Measurements from ENCODE around the gene CFB. TPM values are rescaled to one million over a fixed set of nuclear protein-coding genes. Genes with fewer than 3 reads are reported as not detected.

CFB gene
- total and polyA plus RNA-seq, 9 of the 15 experiments (the other 6 are each of a cell fraction or from before 2014, with no cell fraction given): 0.08 to 0.91 (median 0.22) TPM; not detected in 4

DNA sequence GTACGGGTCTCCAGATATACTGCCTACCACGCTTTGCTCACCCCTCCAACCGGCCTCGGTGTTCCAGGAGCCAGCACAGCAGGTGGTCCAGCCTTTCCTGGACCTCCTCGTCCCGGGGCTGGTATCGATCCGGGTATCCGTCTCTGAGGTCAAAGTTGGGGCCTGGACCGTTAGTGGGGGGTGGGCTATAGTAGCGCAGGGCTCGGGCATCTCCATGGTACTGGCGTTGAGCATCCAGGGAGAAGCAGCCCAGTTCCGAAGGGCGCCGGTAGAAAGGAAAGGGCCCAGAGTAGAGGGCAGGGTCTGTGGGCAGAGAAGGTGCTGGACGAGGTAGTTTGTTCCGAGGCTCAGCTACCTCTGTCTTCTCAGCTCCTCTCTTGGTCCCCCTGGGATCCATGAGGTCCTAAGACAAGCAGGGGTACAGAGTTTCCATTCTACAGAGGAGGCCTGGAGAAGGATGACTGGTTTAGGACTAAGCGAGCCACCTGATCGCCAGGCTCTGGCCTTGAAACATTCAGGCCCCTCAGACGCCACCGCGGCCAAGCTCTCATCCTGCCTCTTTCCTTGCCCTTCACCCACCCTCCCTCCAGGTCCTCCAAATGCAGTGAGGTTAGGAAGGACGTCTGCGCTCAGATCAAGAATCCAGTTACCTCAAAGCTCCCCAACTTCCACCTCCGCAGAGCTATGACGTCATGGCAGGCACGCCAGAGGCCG lies 25.5 kb downstream of the CFB start (continued):
- TF ChIP-seq, protein P1, sequence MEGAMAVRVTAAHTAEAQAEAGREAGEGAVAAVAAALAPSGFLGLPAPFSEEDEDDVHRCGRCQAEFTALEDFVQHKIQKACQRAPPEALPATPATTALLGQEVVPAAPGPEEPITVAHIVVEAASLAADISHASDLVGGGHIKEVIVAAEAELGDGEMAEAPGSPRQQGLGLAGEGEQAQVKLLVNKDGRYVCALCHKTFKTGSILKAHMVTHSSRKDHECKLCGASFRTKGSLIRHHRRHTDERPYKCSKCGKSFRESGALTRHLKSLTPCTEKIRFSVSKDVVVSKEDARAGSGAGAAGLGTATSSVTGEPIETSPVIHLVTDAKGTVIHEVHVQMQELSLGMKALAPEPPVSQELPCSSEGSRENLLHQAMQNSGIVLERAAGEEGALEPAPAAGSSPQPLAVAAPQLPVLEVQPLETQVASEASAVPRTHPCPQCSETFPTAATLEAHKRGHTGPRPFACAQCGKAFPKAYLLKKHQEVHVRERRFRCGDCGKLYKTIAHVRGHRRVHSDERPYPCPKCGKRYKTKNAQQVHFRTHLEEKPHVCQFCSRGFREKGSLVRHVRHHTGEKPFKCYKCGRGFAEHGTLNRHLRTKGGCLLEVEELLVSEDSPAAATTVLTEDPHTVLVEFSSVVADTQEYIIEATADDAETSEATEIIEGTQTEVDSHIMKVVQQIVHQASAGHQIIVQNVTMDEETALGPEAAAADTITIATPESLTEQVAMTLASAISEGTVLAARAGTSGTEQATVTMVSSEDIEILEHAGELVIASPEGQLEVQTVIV (CRISPR knock-in tag; IDR thresholded peaks at IDR 0.05; ENCODE audit: borderline replicate concordance): peak; percentile 64; the same call in 1 of the 2 replicates
- TF ChIP-seq ZNF717 (CRISPR knock-in tag; IDR thresholded peaks at IDR 0.05): no peak
- TF ChIP-seq PTBP1 (IDR thresholded peaks at IDR 0.05; ENCODE audit: low read depth, low read length): peak; percentile 52; the same call in 1 of the 2 replicates
- peak; percentile 76; the same call in 1 of the 2 replicates for TF ChIP-seq ELF4 (CRISPR knock-in tag; IDR thresholded peaks at IDR 0.05)
- peak; percentile 46 for TF ChIP-seq TBP (optimal IDR thresholded peaks at IDR 0.05; ENCODE audit: low read depth, low read length)
- TF ChIP-seq, protein P2, sequence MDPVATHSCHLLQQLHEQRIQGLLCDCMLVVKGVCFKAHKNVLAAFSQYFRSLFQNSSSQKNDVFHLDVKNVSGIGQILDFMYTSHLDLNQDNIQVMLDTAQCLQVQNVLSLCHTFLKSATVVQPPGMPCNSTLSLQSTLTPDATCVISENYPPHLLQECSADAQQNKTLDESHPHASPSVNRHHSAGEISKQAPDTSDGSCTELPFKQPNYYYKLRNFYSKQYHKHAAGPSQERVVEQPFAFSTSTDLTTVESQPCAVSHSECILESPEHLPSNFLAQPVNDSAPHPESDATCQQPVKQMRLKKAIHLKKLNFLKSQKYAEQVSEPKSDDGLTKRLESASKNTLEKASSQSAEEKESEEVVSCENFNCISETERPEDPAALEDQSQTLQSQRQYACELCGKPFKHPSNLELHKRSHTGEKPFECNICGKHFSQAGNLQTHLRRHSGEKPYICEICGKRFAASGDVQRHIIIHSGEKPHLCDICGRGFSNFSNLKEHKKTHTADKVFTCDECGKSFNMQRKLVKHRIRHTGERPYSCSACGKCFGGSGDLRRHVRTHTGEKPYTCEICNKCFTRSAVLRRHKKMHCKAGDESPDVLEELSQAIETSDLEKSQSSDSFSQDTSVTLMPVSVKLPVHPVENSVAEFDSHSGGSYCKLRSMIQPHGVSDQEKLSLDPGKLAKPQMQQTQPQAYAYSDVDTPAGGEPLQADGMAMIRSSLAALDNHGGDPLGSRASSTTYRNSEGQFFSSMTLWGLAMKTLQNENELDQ (CRISPR knock-in tag; IDR thresholded peaks at IDR 0.05; ENCODE audit: borderline replicate concordance): no peak
- TF ChIP-seq, protein P3, sequence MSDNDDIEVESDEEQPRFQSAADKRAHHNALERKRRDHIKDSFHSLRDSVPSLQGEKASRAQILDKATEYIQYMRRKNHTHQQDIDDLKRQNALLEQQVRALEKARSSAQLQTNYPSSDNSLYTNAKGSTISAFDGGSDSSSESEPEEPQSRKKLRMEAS (CRISPR knock-in tag; IDR thresholded peaks at IDR 0.05): no peak
- 0 out of 2 replicates have a peak, but pooled peaks have one; percentile 6 for TF ChIP-seq BRD4 (IDR thresholded peaks at IDR 0.05)
- TF ChIP-seq, protein P4, sequence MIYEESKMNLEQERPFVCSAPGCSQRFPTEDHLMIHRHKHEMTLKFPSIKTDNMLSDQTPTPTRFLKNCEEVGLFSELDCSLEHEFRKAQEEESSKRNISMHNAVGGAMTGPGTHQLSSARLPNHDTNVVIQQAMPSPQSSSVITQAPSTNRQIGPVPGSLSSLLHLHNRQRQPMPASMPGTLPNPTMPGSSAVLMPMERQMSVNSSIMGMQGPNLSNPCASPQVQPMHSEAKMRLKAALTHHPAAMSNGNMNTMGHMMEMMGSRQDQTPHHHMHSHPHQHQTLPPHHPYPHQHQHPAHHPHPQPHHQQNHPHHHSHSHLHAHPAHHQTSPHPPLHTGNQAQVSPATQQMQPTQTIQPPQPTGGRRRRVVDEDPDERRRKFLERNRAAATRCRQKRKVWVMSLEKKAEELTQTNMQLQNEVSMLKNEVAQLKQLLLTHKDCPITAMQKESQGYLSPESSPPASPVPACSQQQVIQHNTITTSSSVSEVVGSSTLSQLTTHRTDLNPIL (CRISPR knock-in tag; IDR thresholded peaks at IDR 0.05): peak; percentile 88; the same call in 1 of the 2 replicates
- TF ChIP-seq HMG20B (CRISPR knock-in tag; IDR thresholded peaks at IDR 0.05): no peak
- TF ChIP-seq, protein P5, sequence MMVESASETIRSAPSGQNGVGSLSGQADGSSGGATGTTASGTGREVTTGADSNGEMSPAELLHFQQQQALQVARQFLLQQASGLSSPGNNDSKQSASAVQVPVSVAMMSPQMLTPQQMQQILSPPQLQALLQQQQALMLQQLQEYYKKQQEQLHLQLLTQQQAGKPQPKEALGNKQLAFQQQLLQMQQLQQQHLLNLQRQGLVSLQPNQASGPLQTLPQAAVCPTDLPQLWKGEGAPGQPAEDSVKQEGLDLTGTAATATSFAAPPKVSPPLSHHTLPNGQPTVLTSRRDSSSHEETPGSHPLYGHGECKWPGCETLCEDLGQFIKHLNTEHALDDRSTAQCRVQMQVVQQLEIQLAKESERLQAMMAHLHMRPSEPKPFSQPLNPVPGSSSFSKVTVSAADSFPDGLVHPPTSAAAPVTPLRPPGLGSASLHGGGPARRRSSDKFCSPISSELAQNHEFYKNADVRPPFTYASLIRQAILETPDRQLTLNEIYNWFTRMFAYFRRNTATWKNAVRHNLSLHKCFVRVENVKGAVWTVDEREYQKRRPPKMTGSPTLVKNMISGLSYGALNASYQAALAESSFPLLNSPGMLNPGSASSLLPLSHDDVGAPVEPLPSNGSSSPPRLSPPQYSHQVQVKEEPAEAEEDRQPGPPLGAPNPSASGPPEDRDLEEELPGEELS (CRISPR knock-in tag; IDR thresholded peaks at IDR 0.05; ENCODE audit: borderline replicate concordance): peak; percentile 9; the same call in 1 of the 2 replicates
- no peak for TF ChIP-seq ELF1 (tag; IDR thresholded peaks at IDR 0.05)
- peak in 1 of 2 experiments; percentile 93; a peak in 1 of 4 replicates for TF ChIP-seq RCOR1 (IDR thresholded peaks at IDR 0.05; ENCODE audit: borderline replicate concordance in 1 of 2, low read depth in 2 of 2, low read length in 2 of 2)
- TF ChIP-seq, protein P6, sequence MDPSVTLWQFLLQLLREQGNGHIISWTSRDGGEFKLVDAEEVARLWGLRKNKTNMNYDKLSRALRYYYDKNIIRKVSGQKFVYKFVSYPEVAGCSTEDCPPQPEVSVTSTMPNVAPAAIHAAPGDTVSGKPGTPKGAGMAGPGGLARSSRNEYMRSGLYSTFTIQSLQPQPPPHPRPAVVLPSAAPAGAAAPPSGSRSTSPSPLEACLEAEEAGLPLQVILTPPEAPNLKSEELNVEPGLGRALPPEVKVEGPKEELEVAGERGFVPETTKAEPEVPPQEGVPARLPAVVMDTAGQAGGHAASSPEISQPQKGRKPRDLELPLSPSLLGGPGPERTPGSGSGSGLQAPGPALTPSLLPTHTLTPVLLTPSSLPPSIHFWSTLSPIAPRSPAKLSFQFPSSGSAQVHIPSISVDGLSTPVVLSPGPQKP (CRISPR knock-in tag; IDR thresholded peaks at IDR 0.05): no peak
- no peak for TF ChIP-seq ZNF354B (CRISPR knock-in tag; IDR thresholded peaks at IDR 0.05)
- peak; percentile 94; the same call in 1 of the 2 replicates for TF ChIP-seq EGR1 (conservative IDR thresholded peaks at IDR 0.05)
- peak; percentile 30; the same call in 1 of the 2 replicates for TF ChIP-seq POLR2AphosphoS5 (IDR thresholded peaks at IDR 0.05; ENCODE audit: control insufficient read depth, insufficient read depth, low read depth, low read length)
